MCF 10A (cell line): ENCODE measurements around the gene MAPKAPK2. TPM values are rescaled to one million over a fixed set of nuclear protein-coding genes. Genes with fewer than 3 reads are reported as not detected.

Experiments used
- BruUV-seq: library from RNA; stranded (reverse); fragments of 400-500 nt; replicated peaks from 2 replicates; lab custom pipeline; 2021; lab: Mats Ljungman, UMichigan
- CTCF ChIA-PET: fragments of 300-600 bp; sonication (Branson Sonifier 250); formaldehyde crosslinking; extraction: SDS; loops from one replicate; lab custom pipeline; 2021; ENCODE audit warnings: antibody characterized with exemption, inconsistent platforms; lab: Yijun Ruan, JAX
- POLR2A ChIA-PET: fragments of 300-600, 350-650 bp; sonication (Branson Sonifier 250); formaldehyde crosslinking; extraction: SDS; loops from one replicate; lab custom pipeline; 2020; ENCODE audit warnings: antibody characterized with exemption, inconsistent platforms; lab: Yijun Ruan, JAX
- DNase-seq: peaks from one replicate; pipeline ENCODE4 v3.0.0-alpha.2; 2018; ENCODE audit not compliant: unreplicated experiment
- H3K27ac Mint-ChIP-seq: one replicate; pipeline ENCODE4 v1.8.0; 2022; ENCODE audit warnings: mild to moderate bottlenecking, low read depth, mixed read lengths; ENCODE audit not compliant: unreplicated experiment
- H3K27me3 Mint-ChIP-seq: one replicate; pipeline ENCODE4 v1.8.0; 2022; ENCODE audit warnings: mixed read lengths; ENCODE audit not compliant: insufficient read depth, unreplicated experiment
- H3K36me3 Mint-ChIP-seq: one replicate; pipeline ENCODE4 v1.8.0; 2022; ENCODE audit warnings: mild to moderate bottlenecking, moderate library complexity, mixed read lengths; ENCODE audit not compliant: insufficient read depth, unreplicated experiment
- H3K4me1 Mint-ChIP-seq: one replicate; pipeline ENCODE4 v1.8.0; 2022; ENCODE audit warnings: mixed read lengths; ENCODE audit not compliant: insufficient read depth, unreplicated experiment
- H3K4me3 Mint-ChIP-seq: one replicate; pipeline ENCODE4 v1.8.0; 2022; ENCODE audit warnings: mild to moderate bottlenecking, moderate library complexity, mixed read lengths; ENCODE audit not compliant: unreplicated experiment
- H3K9me3 Mint-ChIP-seq: one replicate; pipeline ENCODE4 v1.8.0; 2022; ENCODE audit warnings: mixed read lengths; ENCODE audit not compliant: unreplicated experiment
- CTCF ChIP-seq: fragments of 200-600 bp; IDR thresholded peaks from one replicate; pipeline ENCODE4 v1.8.0; 2022; ENCODE audit warnings: antibody characterized with exemption, mild to moderate bottlenecking; ENCODE audit not compliant: unreplicated experiment
- intact Hi-C: fragments of 100-400 bp; cut with micrococcal nuclease; formaldehyde crosslinking; loops from 2 replicates; pipeline ENCODE4 v1.14.1; 2022
- total RNA-seq: library from RNA; stranded (reverse); gene quantifications from 2 replicates; pipeline ENCODE4 v1.2.3, GENCODE V29; 2022

Gene MAPKAPK2
- total RNA-seq, 1 experiment from 2014 or later, result 142 TPM

- DNase-seq, result no peak
- Mint-ChIP-seq H3K27me3 (peaks cover 26% of the 10 kb centered on the region), H3K4me1 (peaks cover 12% of the 10 kb centered on the region), H3K9me3 (no peaks in the 10 kb centered on the region), H3K36me3 (no peaks in the 10 kb centered on the region), H3K4me3 (no peak overlapping the region), H3K27ac (no peak overlapping the region)
- ChIA-PET POLR2A (interaction anchor here (1.3 to 13.3 kb wide), 6 partner anchors 10 to 59 kb away, joined by 3 to 193 read pairs (median 12); partner anchors contain the start of genes DYRK3 and EIF2D), CTCF (interaction anchor here (0.7 to 34.4 kb wide), 57 partner anchors 11 to 1316 kb away, joined by 3 to 1191 read pairs (median 5); partner anchors contain the start of genes DYRK3, EIF2D, IKBKE and IL19)
- TF ChIP-seq CTCF, result no peak
- no TSS peak for BruUV-seq
- intact Hi-C loops, result loop anchor here (1.0 to 2.0 kb wide), 4 partner anchors 30 to 174 kb away; no protein-coding TSS in a partner anchor
Measured at GRCh38 chr1:206664740-206665139, 20.0 kb upstream of the MAPKAPK2 start.

- CTCF ChIA-PET, result interaction anchor here (0.6 to 34.4 kb wide), 20 partner anchors 10 to 1176 kb away, joined by 3 to 1191 read pairs (median 10); partner anchors contain the start of genes DYRK3, EIF2D and MAPKAPK2
Measured at GRCh38 chr1:206666031-206666561, 18.6 kb upstream of the MAPKAPK2 start.

GRCh38 chr1:206666954-206667665, 17.6 kb upstream of the MAPKAPK2 start:
- TF ChIP-seq CTCF, result no peak
- intact Hi-C loops, result no loop called here
- no peaks in the 10 kb centered on the region for H3K9me3 Mint-ChIP-seq
- peaks cover 12% of the 10 kb centered on the region for H3K4me1 Mint-ChIP-seq
- DNase-seq, result no peak
- ChIA-PET POLR2A (interaction anchor here (1.0 to 13.3 kb wide), 6 partner anchors 7 to 55 kb away, joined by 3 to 193 read pairs (median 6); partner anchors contain the start of genes DYRK3 and EIF2D), CTCF (interaction anchor here (0.6 to 34.4 kb wide), 20 partner anchors 9 to 1204 kb away, joined by 3 to 1191 read pairs (median 5); partner anchors contain the start of genes DYRK3 and EIF2D)
- H3K27ac Mint-ChIP-seq, result no peak overlapping the region
- no peak overlapping the region for H3K4me3 Mint-ChIP-seq
- no TSS peak for BruUV-seq
- peaks cover 26% of the 10 kb centered on the region for H3K27me3 Mint-ChIP-seq
- H3K36me3 Mint-ChIP-seq, result no peaks in the 10 kb centered on the region

More at GRCh38 chr1:206666031-206666561, 18.6 kb upstream of the MAPKAPK2 start:
- Mint-ChIP-seq H3K27me3 (peaks cover 26% of the 10 kb centered on the region), H3K27ac (no peak overlapping the region), H3K9me3 (no peaks in the 10 kb centered on the region), H3K36me3 (no peaks in the 10 kb centered on the region), H3K4me1 (peaks cover 12% of the 10 kb centered on the region), H3K4me3 (no peak overlapping the region)
- no peak for TF ChIP-seq CTCF
- POLR2A ChIA-PET, result interaction anchor here (6.2 to 13.3 kb wide), 2 partner anchors 8 to 30 kb away, joined by 43 to 193 read pairs; partner anchors contain the start of gene DYRK3
- BruUV-seq, result no TSS peak
- intact Hi-C loops, result no loop called here
- DNase-seq, result no peak

- no peak overlapping the region for H3K4me3 Mint-ChIP-seq
- BruUV-seq, result no TSS peak
- H3K4me1 Mint-ChIP-seq, result peaks cover 6% of the 10 kb centered on the region
- no peaks in the 10 kb centered on the region for H3K36me3 Mint-ChIP-seq
- peaks cover 13% of the 10 kb centered on the region for H3K27me3 Mint-ChIP-seq
- TF ChIP-seq CTCF, result no peak
- ChIA-PET CTCF (interaction anchor here (1.0 to 34.4 kb wide), 8 partner anchors 22 to 314 kb away, joined by 3 to 1191 read pairs (median 29); partner anchors contain the start of genes DYRK3 and EIF2D), POLR2A (interaction anchor here (0.6 to 13.3 kb wide), 7 partner anchors 9 to 56 kb away, joined by 3 to 193 read pairs (median 4); partner anchors contain the start of genes DYRK3 and EIF2D)
- peak overlapping the region; percentile 0 for H3K27ac Mint-ChIP-seq
- no peak for DNase-seq
- intact Hi-C loops, result no loop called here
- H3K9me3 Mint-ChIP-seq, result no peaks in the 10 kb centered on the region
Measured at GRCh38 chr1:206668351-206668750, 16.4 kb upstream of the MAPKAPK2 start.
